HG03575 (cell line): ENCODE data around the gene DZIP1.
A peak's percentile ranks its signal among the peaks of the same experiment; 100 is the strongest.
"Not testable (repeated sequence)": the region's sequence is repeated elsewhere in the genome, so short reads cannot be mapped to it uniquely, and the experiment has no call there.

Experiments used
- ATAC-seq: cut with Tn5 transposase; IDR thresholded peaks from one replicate; pipeline ENCODE4 v1.9.1; 2021; ENCODE audit not compliant: unreplicated experiment, insufficient number of reproducible peaks, low FRiP score; ENCODE audit errors: extremely low read depth

The DZIP1 gene, protein sequence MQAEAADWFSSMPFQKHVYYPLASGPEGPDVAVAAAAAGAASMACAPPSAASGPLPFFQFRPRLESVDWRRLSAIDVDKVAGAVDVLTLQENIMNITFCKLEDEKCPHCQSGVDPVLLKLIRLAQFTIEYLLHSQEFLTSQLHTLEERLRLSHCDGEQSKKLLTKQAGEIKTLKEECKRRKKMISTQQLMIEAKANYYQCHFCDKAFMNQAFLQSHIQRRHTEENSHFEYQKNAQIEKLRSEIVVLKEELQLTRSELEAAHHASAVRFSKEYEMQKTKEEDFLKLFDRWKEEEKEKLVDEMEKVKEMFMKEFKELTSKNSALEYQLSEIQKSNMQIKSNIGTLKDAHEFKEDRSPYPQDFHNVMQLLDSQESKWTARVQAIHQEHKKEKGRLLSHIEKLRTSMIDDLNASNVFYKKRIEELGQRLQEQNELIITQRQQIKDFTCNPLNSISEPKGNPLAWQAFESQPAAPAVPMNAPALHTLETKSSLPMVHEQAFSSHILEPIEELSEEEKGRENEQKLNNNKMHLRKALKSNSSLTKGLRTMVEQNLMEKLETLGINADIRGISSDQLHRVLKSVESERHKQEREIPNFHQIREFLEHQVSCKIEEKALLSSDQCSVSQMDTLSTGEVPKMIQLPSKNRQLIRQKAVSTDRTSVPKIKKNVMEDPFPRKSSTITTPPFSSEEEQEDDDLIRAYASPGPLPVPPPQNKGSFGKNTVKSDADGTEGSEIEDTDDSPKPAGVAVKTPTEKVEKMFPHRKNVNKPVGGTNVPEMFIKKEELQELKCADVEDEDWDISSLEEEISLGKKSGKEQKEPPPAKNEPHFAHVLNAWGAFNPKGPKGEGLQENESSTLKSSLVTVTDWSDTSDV

DNA sequence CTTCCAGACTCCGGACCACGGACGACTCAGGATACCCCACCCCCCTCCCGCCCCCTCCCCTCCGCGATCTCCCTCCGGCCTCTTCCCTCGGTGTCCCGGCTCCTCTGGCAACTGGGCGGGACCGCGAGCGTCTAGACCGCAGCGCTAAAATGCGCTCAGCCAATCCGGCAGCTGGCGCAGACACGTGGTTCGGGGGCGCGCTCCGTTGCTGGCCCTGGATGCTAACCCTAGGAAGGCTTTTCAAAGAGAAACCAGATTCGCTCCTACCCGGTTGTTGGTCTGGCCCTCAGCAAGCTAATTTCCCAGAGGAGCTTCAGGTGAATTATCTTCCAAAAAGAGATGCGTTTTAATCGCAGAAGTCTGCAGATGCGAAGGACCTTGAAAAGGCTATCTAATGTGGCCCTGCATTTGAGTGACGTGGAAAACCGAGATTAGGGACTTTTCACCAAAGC is at the start of gene DZIP1:
DZIP1 (minus strand) TSS at position 106 of the 452 bp plus-strand sequence. CDS start 2,677 bp downstream, outside the sequence.
- ATAC-seq, result no peak

DNA sequence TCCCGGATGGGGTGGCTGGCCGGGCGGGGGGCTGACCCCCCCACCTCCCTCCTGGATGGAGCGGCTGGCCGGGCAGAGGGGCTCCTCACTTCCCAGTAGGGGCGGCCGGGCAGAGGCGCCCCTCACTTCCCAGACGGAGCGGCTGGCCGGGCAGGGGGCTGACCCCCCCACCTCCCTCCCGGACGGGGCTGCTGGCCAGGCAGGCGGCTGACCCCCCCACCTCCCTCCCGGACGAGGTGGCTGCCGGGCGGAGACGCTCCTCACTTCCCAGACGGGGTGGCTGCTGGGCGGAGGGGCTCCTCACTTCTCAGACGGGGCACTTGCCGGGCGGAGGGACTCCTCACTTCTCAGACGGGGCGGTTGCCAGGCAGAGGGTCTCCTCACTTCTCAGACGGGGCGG is 46.5 kb upstream of the DZIP1 start:
- ATAC-seq, result not testable (repeated sequence)

DNA sequence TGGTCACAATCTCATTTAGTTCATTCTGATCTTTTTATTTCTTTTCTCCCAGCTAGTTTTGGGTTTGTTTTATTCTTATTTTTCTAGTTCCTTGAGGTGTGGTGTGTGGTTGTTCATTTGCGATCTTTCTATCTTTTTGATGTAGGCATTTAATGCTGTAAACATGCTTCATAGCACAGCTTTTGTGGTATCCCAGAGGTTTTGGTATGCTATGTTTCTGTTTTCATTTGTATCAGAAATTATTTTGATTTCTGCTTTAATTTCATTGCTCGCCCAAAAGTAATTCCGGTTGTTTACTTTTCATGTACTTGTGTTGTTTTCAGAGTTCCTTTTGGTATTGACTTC is 45.0 kb upstream of the DZIP1 start:
- no peak for ATAC-seq

DNA sequence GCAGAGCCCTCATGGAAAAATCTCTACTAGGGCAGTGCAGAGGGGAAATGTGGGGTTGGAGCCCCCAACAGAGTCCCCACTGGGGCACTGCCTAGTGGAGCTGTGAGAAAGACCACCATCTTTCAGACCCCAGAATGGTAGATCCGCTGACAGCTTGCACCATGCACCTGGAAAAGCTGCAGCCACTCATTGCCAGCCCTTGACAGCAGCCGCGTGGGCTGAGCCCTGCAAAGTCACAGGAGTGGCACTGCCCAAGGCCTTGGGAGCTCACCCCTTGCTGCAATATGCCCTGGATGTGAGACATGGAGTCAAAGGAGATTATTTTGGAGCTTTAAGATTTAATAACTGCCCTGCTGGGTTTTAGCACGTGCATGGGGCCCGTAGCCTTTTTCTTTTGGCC is 40.5 kb upstream of the DZIP1 start:
- ATAC-seq, result not testable (repeated sequence)

DNA sequence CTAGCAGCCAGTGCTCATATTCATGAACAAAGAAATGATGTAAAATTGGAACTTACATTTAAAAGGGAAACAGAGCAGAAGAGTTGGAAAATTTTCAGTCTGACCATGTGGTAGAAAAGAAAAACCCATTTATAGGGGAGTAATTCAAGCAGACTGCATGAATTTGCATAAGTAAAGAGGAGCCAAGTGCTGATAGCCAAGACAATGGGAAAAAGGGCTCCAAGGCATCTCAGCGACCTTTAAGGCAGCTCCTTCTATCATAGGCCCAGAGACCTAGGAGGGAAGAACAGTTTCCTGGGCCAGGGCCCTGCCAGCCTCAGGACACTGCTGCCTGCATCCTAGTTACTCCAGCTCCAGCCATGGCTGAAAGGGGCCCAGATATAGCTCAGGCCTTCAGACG is 39.9 kb upstream of the DZIP1 start:
- no peak for ATAC-seq

DNA sequence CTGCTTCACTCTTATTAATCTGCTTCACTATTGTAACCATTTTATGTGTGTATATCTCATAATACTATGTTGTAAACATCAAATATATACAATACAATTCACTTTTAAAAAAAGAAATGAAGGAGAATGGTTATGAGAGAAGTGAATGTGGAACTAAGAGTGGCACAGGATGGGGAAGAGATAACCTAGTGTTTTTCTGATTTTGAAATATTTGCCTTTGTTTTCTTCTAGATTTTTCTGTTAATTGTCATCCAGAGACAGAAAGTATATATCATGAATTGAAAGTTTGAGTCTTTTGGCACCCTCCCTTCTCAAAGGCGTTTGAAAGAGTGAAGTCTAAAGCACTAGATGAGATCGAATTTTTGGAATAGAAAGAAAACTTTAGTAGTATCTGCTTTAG is 35.2 kb upstream of the DZIP1 start:
- no peak for ATAC-seq

DNA sequence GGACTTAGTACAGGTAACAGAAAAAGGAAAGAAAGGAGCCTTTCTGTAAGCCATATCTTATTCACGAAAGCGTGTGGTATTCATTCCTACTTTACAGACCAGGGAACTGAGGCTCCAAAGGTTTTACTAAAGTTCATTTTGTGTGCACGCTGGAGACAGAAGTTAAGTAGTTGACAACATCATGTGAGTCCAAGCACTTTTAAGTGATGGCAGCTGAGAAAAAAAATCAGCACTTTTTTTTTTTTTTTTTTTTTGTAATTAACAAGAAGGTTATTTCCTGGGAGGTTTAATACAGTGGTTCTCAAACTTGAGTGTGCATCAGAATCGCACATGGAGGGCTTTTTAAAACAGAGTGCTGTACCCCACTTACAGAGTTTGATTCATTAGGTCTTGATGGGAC is 34.5 kb upstream of the DZIP1 start:
- ATAC-seq, result no peak

DNA sequence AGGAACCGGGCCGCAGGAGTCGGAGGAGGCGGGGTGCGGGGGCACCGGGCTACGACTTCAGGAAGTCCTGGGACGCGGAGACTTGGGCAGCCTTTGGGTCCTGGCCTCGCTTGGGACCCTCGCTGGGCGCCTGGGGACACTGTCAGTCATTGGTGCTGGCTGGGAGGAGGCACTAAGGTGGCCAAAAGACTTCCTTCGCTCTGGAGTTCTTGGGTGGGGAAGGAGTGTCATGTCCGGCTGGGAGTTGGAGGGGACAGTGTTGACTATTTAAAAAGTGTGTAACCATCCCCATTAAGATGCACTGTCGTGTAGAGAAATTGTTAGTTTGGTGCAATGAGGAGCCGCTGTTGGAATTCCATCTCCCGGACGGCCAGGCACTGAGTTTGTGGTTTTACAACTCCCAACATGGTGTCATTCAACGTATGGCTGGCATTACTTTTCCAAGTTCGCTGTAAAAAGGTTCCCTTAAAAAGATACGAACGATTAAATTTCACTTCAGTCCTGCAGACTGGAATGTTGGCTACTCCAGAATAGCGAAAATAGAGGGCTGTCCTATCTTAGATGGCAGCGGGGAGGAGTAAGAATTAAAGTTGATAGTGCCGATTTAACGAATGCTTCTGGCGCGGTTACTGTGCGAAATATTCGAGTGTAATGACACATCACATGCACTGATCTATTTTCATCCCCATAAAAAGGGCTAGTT is 33.2 kb upstream of the DZIP1 start:
- ATAC-seq, result peak; percentile 1

DNA sequence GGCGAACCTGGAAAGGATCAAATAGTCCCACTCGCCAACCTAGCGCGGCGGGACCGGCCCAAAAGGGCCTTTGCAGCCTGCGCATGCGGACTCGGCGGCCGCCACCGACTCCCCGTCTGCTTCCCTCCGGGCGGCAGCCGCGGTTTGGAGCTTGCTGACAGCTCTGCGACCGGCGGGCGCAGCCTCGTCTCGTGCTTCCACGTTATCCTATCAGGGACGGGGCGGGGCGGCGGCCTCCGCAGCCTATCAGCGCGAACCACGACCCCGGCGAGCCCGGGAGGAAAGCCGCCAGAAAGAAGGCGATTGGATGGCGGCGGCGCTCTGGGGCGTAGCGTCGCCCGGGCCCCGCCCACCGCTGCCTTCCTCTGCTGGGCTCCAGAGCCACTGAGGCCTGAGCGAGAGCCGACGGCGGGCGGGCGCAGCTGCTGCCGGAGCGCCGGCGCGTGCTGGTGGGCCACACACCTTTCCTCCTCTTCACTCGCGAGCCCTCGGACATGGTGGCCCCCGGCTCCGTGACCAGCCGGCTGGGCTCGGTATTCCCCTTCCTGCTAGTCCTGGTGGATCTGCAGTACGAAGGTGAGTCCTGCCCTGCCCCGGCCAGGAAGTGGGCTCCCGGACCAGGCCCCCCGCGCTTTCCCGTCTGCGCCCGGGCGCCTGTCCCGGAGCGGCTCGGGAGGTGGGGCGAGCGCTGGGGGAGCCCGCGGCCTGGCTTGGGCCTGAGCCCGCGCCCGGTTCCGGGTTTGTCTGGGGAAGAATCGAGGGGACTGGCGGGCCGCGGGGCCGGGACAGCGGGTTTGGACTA is 32.5 kb upstream of the DZIP1 start, which contains the start of gene DNAJC3:
DNAJC3 (plus strand) TSS at position 378 of the 802 bp plus-strand sequence; CDS start at position 495, 117 bp downstream.
- peak; percentile 81 for ATAC-seq

DNA sequence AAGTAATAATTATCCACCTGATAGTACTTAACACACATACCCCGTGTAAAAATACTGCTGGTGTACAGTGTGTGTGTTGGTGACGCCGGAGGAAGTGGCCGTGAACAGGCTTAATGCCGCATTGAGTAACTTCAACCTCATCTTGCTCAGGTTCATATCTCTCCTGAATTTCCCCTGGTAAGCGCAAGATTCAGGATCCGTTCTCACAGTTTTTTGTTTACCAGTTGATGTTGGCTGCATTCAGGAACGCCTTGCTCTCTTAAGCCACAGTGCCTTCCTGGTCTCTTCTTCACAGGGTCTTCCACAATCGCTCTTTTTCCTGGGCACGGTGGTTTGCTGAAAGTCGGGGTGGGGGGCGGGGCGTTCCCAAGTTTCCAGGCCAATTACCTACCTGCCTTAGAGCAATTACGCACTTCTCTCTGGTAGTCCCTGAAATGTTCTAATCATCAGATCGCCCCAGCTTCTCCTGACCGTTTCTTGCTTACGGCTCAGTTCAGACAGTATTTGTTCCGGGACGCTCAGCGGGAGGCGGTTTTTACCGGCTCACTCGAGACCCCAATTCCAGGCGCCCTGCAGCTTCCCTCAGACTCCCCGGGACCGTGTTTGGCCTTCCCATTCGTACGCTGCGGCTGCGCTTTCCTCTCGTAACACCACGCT is 31.7 kb upstream of the DZIP1 start:
- ATAC-seq, result no peak

DNA sequence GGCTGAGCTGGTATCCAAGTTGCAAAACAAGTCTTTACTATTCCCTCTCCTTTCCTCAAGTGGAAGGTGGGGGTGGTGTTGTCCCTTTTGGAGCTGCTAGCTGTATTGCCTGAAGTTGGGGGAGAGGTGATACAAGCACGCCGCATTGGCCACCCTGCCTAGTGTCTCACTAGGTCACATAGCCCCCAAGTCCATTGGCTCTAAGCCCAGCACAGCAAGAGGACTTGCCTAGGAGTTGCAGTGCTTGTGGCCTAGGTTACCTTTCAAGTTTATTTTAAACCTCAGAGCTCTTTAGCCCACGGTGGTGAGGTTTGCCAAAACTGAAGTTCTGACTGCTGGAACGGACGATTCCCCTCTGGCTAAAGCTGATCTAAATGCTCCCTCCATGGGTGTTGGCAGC is 27.1 kb upstream of the DZIP1 start:
- no peak for ATAC-seq

DNA sequence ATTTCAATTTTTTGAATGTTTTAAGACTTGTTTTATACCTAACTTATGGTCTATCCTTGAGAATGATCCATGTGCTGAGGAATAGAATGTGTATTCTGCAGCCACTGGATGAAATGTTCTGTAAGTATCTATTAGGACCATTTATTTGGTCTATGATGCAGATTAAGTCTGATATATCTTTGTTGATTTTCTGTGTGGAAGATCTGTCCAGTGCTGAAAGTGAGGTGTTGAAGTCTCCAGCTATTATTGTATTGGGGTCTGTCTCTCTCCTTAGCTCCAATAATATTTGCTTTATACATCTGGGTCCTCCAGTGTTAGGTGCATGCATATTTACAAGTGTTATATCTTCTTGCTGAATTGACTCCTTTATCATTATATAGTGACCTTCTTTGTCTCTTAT is 22.7 kb upstream of the DZIP1 start:
- ATAC-seq, result not testable (repeated sequence)

DNA sequence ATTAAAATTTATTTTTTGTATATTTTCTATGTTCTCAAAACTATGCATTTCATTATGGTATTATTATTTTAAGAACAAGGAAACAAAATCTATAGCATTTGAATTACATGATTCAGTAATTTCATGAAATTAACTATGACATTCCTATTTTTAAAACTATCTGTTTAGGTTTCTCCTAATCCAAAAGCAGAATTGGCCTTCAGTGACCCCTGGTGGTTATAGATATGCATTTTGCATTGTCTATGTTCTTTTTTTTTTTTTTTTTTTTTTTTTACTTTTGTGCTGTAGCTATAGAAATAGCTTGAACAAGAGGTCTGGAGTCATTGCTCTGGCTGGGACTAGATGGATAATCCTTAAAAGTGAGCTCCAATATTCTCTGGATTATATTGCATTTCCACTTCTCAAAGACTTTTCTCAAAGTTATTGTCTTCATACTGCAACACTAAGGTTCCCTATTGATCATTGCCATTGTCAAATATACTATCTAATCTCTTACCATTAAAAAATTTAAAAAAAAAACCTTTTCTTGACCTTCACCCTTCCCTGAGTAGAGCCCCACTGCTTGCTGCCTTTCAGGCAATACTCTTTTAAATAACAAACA is 16.6 kb upstream of the DZIP1 start:
- no peak for ATAC-seq

DNA sequence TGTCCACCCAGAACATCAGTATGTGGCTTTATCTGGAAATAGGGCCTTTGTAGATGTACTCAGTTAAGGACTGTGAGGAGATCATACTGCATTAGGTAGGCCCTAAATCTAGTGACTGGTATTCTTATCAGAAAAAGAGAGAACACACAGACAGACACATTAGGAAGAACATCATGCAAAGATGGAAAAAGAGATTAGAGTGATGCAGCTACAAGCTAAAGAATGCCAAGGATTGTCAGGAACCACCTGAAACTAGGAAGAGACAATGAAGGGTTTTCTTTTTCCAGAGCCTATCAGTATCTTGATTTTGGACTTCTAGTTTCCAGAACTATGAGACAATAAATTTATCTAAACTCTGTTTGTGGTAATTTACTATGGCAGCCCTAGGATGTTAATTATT is 15.0 kb upstream of the DZIP1 start:
- ATAC-seq, result no peak

DNA sequence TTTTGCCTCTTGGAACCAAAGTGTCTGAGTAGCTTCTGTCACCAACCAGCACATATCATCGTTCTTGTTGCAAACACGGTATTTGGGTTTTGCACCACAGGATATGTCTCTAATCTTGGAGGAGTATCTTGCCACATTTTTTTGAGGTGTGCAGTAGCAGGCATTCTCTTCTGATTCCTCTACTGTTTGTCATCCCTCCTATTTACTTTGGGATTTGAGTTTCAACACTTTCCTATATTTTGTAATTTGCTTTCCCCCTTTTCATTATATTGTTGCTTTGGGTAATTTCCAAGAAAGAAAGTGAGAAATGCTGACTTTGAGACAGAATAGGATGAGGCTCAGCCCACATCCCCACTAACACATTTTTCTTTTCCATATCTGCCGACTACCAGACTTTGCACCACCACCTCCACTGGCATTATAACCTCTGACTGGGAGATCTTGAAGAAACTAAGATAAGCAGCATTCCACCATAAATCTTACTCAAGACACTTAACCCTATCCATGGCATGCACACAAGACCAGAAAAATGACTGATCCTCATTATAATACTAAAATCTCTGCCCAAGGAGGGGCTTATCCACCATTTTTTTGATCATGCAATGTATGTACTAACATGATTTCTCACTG is 12.0 kb upstream of the DZIP1 start:
- ATAC-seq, result no peak

DNA sequence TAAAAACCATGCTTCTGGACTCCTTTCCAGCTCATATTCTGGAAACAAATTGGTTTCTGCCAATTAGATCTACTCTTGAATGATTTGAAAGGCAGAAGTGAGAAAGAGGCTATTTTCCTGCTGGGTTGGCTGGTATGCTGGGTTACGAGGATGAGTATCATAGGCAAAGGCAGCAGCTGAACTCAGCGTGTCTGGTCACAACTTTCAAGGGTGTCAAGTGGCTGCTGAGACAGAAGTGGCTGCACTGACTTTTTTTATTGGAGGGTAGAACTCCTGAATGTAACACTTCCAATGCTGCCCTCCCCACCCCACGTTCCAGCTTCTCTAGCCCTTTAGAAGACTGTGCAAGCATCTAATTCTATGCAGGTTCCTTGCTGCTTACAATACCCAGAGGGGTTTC is 8.3 kb upstream of the DZIP1 start:
- no peak for ATAC-seq

DNA sequence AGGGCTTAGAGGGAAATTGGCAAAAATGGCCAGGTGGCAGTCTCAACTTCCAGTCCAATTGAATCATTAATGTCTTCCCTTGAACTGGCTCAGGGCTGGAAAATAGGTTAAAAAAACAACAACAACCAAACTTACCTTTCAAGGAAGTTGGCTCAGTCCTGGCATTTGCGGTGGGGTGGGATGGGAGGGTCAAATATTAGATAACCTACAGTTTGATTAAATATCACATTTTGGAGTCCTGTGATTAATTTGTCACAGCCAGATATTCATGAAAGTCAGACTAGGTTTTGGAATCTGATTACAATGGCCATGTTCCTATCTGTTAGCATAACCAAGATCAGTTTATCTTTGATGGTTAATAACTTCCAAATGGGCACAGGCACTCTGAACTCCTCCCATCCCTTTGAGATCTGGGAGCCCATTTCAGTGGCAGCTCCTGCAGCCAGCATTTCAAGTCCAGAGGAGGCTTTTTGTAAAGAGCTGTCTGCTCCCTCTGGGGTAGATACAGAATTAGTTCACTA is 7.8 kb upstream of the DZIP1 start:
- no peak for ATAC-seq
